Measurements from ENCODE around the gene FARSB.
A peak's percentile ranks its signal among the peaks of the same experiment; 100 is the strongest.

Gene FARSB

DNA sequence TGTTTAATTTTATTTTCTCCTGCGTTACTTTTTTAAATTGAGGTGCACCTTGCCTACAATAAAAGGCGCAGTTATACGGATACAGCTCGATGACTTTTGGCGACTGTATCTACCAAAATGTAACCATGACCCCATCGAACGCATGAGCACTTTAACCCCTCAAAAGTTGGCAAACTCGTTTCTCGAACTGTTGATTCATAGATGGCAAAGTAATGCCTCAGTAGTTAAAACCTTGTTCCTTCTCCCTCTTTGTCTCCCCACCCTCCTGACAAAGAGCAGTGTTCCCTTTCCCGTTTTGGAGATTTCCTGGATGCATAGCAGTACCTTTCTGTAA lies 16.1 kb upstream of the FARSB start:
- no peak overlapping the region for H4K91ac ChIP-seq (ENCODE audit: low read depth, low read length)
- H3K18ac ChIP-seq (ENCODE audit: low read length): no peak overlapping the region
- peak overlapping the region; percentile 98 for H3K4me2 ChIP-seq (ENCODE audit: low read length)
- H2BK12ac ChIP-seq (ENCODE audit: low read length): no peak overlapping the region
- DNase-seq: peak in 1 of 2 donors; percentile 4
- no peaks in the 10 kb centered on the region for H3K79me2 ChIP-seq (ENCODE audit: control insufficient read depth, insufficient read depth, low read length, poor library complexity)
- H2BK120ac ChIP-seq (ENCODE audit: insufficient read depth, low read length, poor library complexity): no peak overlapping the region
- H3K27me3 ChIP-seq (ENCODE audit: insufficient read depth, low read length): peaks cover 5% of the 10 kb centered on the region
- no peak overlapping the region for H3K4ac ChIP-seq (ENCODE audit: low read depth, low read length)
- H2BK5ac ChIP-seq (ENCODE audit: low read depth, low read length, poor library complexity): no peak overlapping the region
- no peak overlapping the region for H4K12ac ChIP-seq (ENCODE audit: low read depth, low read length)
- no peaks in the 10 kb centered on the region for H3K9me3 ChIP-seq (ENCODE audit: insufficient read depth, low read depth, low read length)
- no peak overlapping the region for H3K27ac ChIP-seq (ENCODE audit: low read depth, low read length)
- H3K79me1 ChIP-seq (ENCODE audit: low read length): no peaks in the 10 kb centered on the region
- H3K23ac ChIP-seq (ENCODE audit: low read length): no peak overlapping the region
- no peaks in the 10 kb centered on the region for H3K36me3 ChIP-seq (ENCODE audit: control insufficient read depth in 1 of 2, insufficient read depth in 2 of 2, low read length in 2 of 2)
- no peak overlapping the region for H3K4me3 ChIP-seq (ENCODE audit: low read depth, low read length)
- H4K8ac ChIP-seq (ENCODE audit: low read depth, low read length): no peak overlapping the region
- no CpG with 5 or more reads among the region's 10 CpGs for WGBS (ENCODE audit: extremely low coverage, insufficient coverage, insufficient read length)
- H3K9ac ChIP-seq (ENCODE audit: low read length): no peak overlapping the region
- H3K14ac ChIP-seq (ENCODE audit: low read length): no peak overlapping the region
- H3K4me1 ChIP-seq (ENCODE audit: control insufficient read depth in 1 of 2, insufficient read depth in 2 of 2, low read length in 2 of 2): peaks cover 9 to 18% of the 10 kb centered on the region in 2 experiments
- no peak overlapping the region for H2AFZ ChIP-seq (ENCODE audit: insufficient read depth, low read length, poor library complexity)
- no peak overlapping the region for H2AK5ac ChIP-seq (ENCODE audit: low read length)

DNA sequence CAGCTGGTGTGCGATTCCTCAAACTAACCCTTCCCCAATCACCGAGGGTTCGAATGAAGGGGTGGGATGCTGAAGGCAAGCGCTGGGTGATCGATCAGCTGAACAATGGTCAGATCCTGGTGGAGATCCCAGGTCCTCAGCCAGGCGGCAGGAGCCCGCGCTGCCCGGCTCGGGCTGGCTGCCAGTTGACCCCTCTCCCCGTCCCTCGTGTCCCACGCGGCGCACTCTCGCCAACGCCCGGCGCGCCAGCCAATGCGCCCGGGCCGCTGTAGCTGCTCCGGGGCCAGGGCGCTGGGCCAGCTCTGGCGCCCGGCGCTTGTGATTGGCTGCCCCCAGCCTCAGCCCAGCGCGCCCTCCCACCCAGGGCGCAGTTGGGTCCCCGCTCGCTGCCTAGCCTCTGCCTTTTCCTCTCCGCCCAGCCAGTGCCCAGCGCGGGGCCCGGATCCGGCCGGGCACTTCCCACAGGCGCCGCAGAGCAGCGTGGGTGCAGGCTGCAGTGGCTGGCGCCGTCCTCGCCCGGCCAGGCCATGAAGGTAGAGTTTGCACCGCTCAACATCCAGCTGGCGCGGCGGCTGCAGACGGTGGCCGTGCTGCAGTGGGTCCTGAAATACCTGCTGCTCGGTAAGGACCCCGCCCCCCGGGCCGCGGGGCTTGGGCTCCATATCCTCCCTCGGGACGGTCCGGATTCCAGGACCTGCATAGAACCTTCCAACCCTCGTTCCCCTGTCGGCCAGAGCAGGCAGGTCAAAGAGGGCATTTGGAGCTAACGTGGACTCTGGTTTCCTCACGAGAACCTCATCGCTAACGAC lies 15.6 kb upstream of the FARSB start, which contains the start of gene MOGAT1:
Gene MOGAT1 (plus strand): TSS at position 400 of the 809 bp plus-strand sequence. CDS start 128 bp downstream, at position 528.
- WGBS (ENCODE audit: extremely low coverage, insufficient coverage, insufficient read length): no CpG with 5 or more reads among the region's 66 CpGs
- DNase-seq: peak in 1 of 2 donors; percentile 38
- Histone ChIP-seq H3K18ac (ENCODE audit: low read length) (no peak within 1 kb of the TSS), H4K91ac (ENCODE audit: low read depth, low read length) (peak within 1 kb of the TSS; percentile 17), H3K79me1 (ENCODE audit: low read length) (no peaks in the 10 kb centered on the region), H3K9ac (ENCODE audit: low read length) (no peak within 1 kb of the TSS), H4K8ac (ENCODE audit: low read depth, low read length) (peak within 1 kb of the TSS; percentile 15), H3K14ac (ENCODE audit: low read length) (no peak within 1 kb of the TSS), H3K4me2 (ENCODE audit: low read length) (peak within 1 kb of the TSS; percentile 98), H3K27ac (ENCODE audit: low read depth, low read length) (peak within 1 kb of the TSS; percentile 14), H2BK120ac (ENCODE audit: insufficient read depth, low read length, poor library complexity) (peak within 1 kb of the TSS; percentile 9), H2AFZ (ENCODE audit: insufficient read depth, low read length, poor library complexity) (peak within 1 kb of the TSS; percentile 93), H3K4me3 (ENCODE audit: low read depth, low read length) (peak within 1 kb of the TSS; percentile 68), H3K9me3 (ENCODE audit: insufficient read depth, low read depth, low read length) (no peaks in the 10 kb centered on the region), H4K12ac (ENCODE audit: low read depth, low read length) (no peak within 1 kb of the TSS), H3K36me3 (ENCODE audit: control insufficient read depth in 1 of 2, insufficient read depth in 2 of 2, low read length in 2 of 2) (no peaks in the 10 kb centered on the region), H2AK5ac (ENCODE audit: low read length) (no peak within 1 kb of the TSS), H3K23ac (ENCODE audit: low read length) (no peak within 1 kb of the TSS), H3K79me2 (ENCODE audit: control insufficient read depth, insufficient read depth, low read length, poor library complexity) (no peaks in the 10 kb centered on the region), H2BK12ac (ENCODE audit: low read length) (no peak within 1 kb of the TSS), H3K4me1 (ENCODE audit: control insufficient read depth in 1 of 2, insufficient read depth in 2 of 2, low read length in 2 of 2) (peaks cover 9 to 18% of the 10 kb centered on the region in 2 experiments), H3K27me3 (ENCODE audit: insufficient read depth, low read length) (peaks cover 5% of the 10 kb centered on the region), H2BK5ac (ENCODE audit: low read depth, low read length, poor library complexity) (no peak within 1 kb of the TSS), H3K4ac (ENCODE audit: low read depth, low read length) (no peak within 1 kb of the TSS)

DNA sequence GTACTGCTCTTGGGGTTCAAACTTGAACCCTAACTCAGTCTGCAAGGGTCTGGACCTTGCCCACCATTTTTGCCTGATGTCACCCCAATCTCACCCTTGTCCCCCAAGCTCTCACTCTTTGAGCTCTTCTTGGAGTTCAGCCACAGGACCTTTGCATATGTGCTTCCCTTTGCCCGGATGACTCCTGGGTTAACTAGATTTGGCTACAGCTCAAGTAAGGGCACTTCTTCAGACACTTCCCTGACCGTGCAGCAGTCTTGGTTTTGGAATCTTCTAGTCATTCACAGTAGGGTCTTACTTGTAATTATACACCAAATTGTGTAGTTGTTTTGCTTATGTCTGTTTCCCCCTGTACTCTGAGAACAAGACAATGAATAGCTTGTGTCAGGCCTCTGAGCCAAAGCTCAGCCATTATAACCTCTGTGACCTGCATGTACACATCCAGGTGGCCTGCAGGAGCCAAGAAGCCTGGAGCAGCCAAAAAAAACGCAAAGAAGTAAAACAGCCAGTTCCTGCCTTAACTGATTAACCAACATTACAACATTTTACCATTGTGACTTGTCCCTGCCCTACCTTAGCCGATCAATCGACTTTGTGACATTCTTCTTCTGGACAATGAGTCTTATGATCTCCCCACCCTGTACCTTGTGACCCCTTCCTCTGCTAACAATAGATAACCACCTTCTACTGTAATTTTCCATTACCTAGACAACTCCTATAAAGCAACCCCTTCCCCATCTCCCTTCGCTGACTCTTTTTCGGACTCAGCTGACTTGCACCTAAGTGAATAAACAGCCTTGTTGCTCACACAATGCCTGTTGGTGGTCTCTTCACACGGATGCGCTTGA lies 14.5 kb upstream of the FARSB start:
- Histone ChIP-seq H3K18ac (ENCODE audit: low read length) (no peak overlapping the region), H2BK12ac (ENCODE audit: low read length) (no peak overlapping the region), H3K36me3 (ENCODE audit: control insufficient read depth in 1 of 2, insufficient read depth in 2 of 2, low read length in 2 of 2) (no peaks in the 10 kb centered on the region), H4K91ac (ENCODE audit: low read depth, low read length) (no peak overlapping the region), H4K8ac (ENCODE audit: low read depth, low read length) (no peak overlapping the region), H2AFZ (ENCODE audit: insufficient read depth, low read length, poor library complexity) (no peak overlapping the region), H2BK120ac (ENCODE audit: insufficient read depth, low read length, poor library complexity) (no peak overlapping the region), H3K4me2 (ENCODE audit: low read length) (peak overlapping the region; percentile 98), H2AK5ac (ENCODE audit: low read length) (no peak overlapping the region), H4K12ac (ENCODE audit: low read depth, low read length) (no peak overlapping the region), H3K27me3 (ENCODE audit: insufficient read depth, low read length) (peaks cover 5% of the 10 kb centered on the region), H3K4me1 (ENCODE audit: control insufficient read depth in 1 of 2, insufficient read depth in 2 of 2, low read length in 2 of 2) (peaks cover 9 to 18% of the 10 kb centered on the region in 2 experiments), H3K14ac (ENCODE audit: low read length) (no peak overlapping the region), H3K4me3 (ENCODE audit: low read depth, low read length) (no peak overlapping the region), H3K9me3 (ENCODE audit: insufficient read depth, low read depth, low read length) (no peaks in the 10 kb centered on the region), H3K79me1 (ENCODE audit: low read length) (no peaks in the 10 kb centered on the region), H3K4ac (ENCODE audit: low read depth, low read length) (no peak overlapping the region), H3K79me2 (ENCODE audit: control insufficient read depth, insufficient read depth, low read length, poor library complexity) (no peaks in the 10 kb centered on the region), H3K27ac (ENCODE audit: low read depth, low read length) (peak overlapping the region; percentile 14), H3K9ac (ENCODE audit: low read length) (no peak overlapping the region), H2BK5ac (ENCODE audit: low read depth, low read length, poor library complexity) (no peak overlapping the region), H3K23ac (ENCODE audit: low read length) (no peak overlapping the region)
- peak in 1 of 2 donors; percentile 10 for DNase-seq
- WGBS (ENCODE audit: extremely low coverage, insufficient coverage, insufficient read length): no CpG with 5 or more reads among the region's 9 CpGs

DNA sequence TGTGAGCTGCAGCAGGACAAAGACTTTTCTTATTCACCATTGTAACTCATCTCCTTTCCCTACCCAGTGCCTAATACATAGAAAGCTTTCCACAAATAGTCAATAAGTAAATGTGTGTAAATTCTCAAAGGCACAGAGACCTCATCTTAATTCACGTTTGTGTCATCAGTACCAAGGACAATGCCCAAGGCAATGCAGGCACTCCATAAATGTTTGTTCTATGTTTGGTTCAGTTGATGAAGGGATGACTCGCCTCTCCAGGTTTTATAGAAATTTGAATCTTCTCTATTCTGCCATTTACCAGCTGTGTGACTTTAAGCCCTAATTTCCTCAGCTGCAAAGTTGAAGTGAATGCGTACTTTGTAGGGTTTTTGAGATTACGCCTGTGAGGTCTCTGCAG lies 13.5 kb upstream of the FARSB start:
- Histone ChIP-seq H3K79me2 (ENCODE audit: control insufficient read depth, insufficient read depth, low read length, poor library complexity) (no peaks in the 10 kb centered on the region), H3K79me1 (ENCODE audit: low read length) (no peaks in the 10 kb centered on the region), H3K27ac (ENCODE audit: low read depth, low read length) (no peak overlapping the region), H3K36me3 (ENCODE audit: control insufficient read depth in 1 of 2, insufficient read depth in 2 of 2, low read length in 2 of 2) (no peaks in the 10 kb centered on the region), H2AFZ (ENCODE audit: insufficient read depth, low read length, poor library complexity) (no peak overlapping the region), H2BK12ac (ENCODE audit: low read length) (no peak overlapping the region), H2BK5ac (ENCODE audit: low read depth, low read length, poor library complexity) (no peak overlapping the region), H4K12ac (ENCODE audit: low read depth, low read length) (no peak overlapping the region), H3K14ac (ENCODE audit: low read length) (no peak overlapping the region), H3K23ac (ENCODE audit: low read length) (no peak overlapping the region), H3K18ac (ENCODE audit: low read length) (no peak overlapping the region), H3K4ac (ENCODE audit: low read depth, low read length) (no peak overlapping the region), H3K27me3 (ENCODE audit: insufficient read depth, low read length) (peaks cover 5% of the 10 kb centered on the region), H3K9me3 (ENCODE audit: insufficient read depth, low read depth, low read length) (no peaks in the 10 kb centered on the region), H2BK120ac (ENCODE audit: insufficient read depth, low read length, poor library complexity) (no peak overlapping the region), H3K4me1 (ENCODE audit: control insufficient read depth in 1 of 2, insufficient read depth in 2 of 2, low read length in 2 of 2) (peaks cover 9 to 18% of the 10 kb centered on the region in 2 experiments), H4K91ac (ENCODE audit: low read depth, low read length) (no peak overlapping the region), H2AK5ac (ENCODE audit: low read length) (no peak overlapping the region), H3K4me2 (ENCODE audit: low read length) (no peak overlapping the region), H3K4me3 (ENCODE audit: low read depth, low read length) (no peak overlapping the region), H4K8ac (ENCODE audit: low read depth, low read length) (no peak overlapping the region), H3K9ac (ENCODE audit: low read length) (no peak overlapping the region)
- no CpG with 5 or more reads among the region's 4 CpGs for WGBS (ENCODE audit: extremely low coverage, insufficient coverage, insufficient read length)
- no peak for DNase-seq

All from trophoblast cell (in vitro differentiated cells and primary cell).